Astrocyte (in vitro differentiated cells and primary cell): ENCODE data around the gene ZNF718.
"Not testable (repeated sequence)": the region's sequence is repeated elsewhere in the genome, so short reads cannot be mapped to it uniquely, and the experiment has no call there.

ENCODE experiments used
- CTCF ChIP-seq: IDR thresholded peaks from 2 replicates; pipeline ENCODE4 v1.5.1; 2011; ENCODE audit warnings: low read depth, mild to moderate bottlenecking, inconsistent platforms, low read length, moderate library complexity; ENCODE audit not compliant: insufficient read depth
- EZH2 ChIP-seq: IDR thresholded peaks from 2 replicates; pipeline ENCODE4 v1.6.1; 2012; ENCODE audit warnings: mild to moderate bottlenecking, low read length, inconsistent platforms; ENCODE audit not compliant: insufficient read depth

- not testable (repeated sequence) for TF ChIP-seq CTCF, EZH2
Observed at GRCh38 chr4:213189-213535, 88.9 kb downstream of the ZNF718 start.
